Hepatocyte (in vitro differentiated cells): ENCODE measurements around the gene NEDD4L.

Experiments used
- CTCF ChIP-seq: fragments of 200-600 bp; sonication (generic); IDR thresholded peaks from 2 replicates; pipeline ENCODE4 v1.5.1; 2016; ENCODE audit warnings: antibody characterized with exemption, mild to moderate bottlenecking; ENCODE audit not compliant: poor library complexity
- EZH2 ChIP-seq: fragments of 200-600 bp; sonication (generic); IDR thresholded peaks from 2 replicates; pipeline ENCODE4 v1.6.1; 2016; ENCODE audit warnings: antibody characterized with exemption, mild to moderate bottlenecking, borderline replicate concordance
- EZH2phosphoT487 ChIP-seq: fragments of 200-600 bp; sonication (generic); IDR thresholded peaks from one replicate; pipeline ENCODE4 v1.6.1; 2018; ENCODE audit warnings: antibody characterized with exemption, mild to moderate bottlenecking, low read depth, moderate library complexity; ENCODE audit not compliant: unreplicated experiment, severe bottlenecking

DNA sequence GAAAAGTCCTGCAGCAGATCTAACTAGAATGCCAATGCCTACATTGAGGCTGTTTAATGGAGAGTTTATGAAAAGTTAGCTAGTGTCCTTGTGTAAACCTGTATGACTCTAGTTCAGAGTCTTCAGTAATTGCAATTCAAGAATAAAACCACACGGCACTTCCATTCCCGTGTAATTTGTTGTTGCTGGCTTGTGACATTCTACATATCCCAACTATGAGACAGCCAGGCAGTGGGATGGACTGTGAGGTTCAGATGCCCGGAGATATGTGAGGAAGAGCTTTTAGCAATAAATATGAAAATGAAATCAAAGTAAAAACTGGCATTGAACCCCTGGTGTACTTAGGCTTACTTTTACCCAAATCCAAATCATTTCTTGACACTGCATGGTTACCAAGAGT lies 263.4 kb downstream of the NEDD4L start:
- TF ChIP-seq EZH2 (no peak), CTCF (no peak), EZH2phosphoT487 (no peak)
